Lower lobe of right lung (tissue), 2 donors: ENCODE results near the gene CTU2. TPM values are rescaled to one million over a fixed set of nuclear protein-coding genes. Genes with fewer than 3 reads are reported as not detected.

ENCODE experiments used
- ATAC-seq, 2 donors: fragments of 200-7000 bp; cut with Tn5 transposase; one replicate each; pipeline ENCODE4 v1.9.1; 2020 to 2022; ENCODE audit warnings: mild to moderate bottlenecking in 2 of 2, moderate library complexity in 2 of 2
- DNase-seq: peaks from one replicate; pipeline ENCODE4 v3.0.0-alpha.2; 2020
- H3K27ac ChIP-seq: fragments of 200-600 bp; one replicate; pipeline ENCODE4 v1.8.0; 2022
- H3K27me3 ChIP-seq: fragments of 200-600 bp; one replicate; pipeline ENCODE4 v1.8.0; 2022; ENCODE audit warnings: low read depth
- H3K36me3 ChIP-seq: fragments of 200-600 bp; one replicate; pipeline ENCODE4 v1.8.0; 2022; ENCODE audit warnings: mild to moderate bottlenecking
- H3K4me1 ChIP-seq: fragments of 200-600 bp; one replicate; pipeline ENCODE4 v1.8.0; 2022
- H3K4me3 ChIP-seq: fragments of 200-600 bp; one replicate; pipeline ENCODE4 v1.8.0; 2022; ENCODE audit warnings: mild to moderate bottlenecking
- H3K9me3 ChIP-seq: fragments of 200-600 bp; one replicate; pipeline ENCODE4 v1.8.0; 2022
- intact Hi-C: fragments of 100-400 bp; cut with DNase I; formaldehyde crosslinking; loops from one replicate; pipeline ENCODE4 v1.11.0; 2022
- total RNA-seq: library from RNA; stranded (reverse); fragmentation: NEBNext Ultra II Directional; extraction: Animal tissue kit (Norgen Biotek cat#: 25700); gene quantifications from one replicate; pipeline ENCODE4 v1.2.1, GENCODE V29; 2021
- TF ChIP-seq, protein P1 (sequence below): fragments of 200-600 bp; IDR thresholded peaks from one replicate; pipeline ENCODE4 v1.8.0; 2022; ENCODE audit warnings: antibody characterized with exemption, mild to moderate bottlenecking
- donor health status: DM: no; HTN: yes; CAD: no; lungs with severe emphysema.

Gene CTU2
- total RNA-seq, 1 donor from 2014 or later, result 14.5 TPM

DNA sequence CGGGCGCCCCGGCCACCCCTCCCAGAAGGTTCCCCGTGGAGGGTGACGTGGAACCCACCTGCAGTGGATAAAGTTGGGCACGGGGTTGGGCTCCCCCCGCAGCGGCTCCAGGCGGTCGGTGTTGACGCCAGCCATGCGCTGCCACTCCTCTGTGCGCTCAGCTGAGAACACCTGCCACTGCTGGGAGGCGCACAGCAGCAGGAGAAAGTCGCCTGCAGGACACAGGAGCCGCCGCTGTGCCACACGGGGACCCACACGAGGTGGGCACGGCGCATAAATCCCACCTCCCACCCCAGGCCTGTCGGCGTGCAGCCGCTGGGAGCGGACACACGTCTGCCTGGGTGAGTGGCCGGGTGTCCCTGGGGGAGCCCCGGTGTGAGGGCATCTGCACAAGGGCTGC is 20.7 kb downstream of the CTU2 start:
- Histone ChIP-seq H3K27me3 (no peaks in the 10 kb centered on the region), H3K27ac (no peak overlapping the region), H3K4me3 (no peak overlapping the region), H3K9me3 (no peaks in the 10 kb centered on the region), H3K4me1 (no peaks in the 10 kb centered on the region), H3K36me3 (peaks cover 81% of the 10 kb centered on the region)
- no peak for ATAC-seq
- intact Hi-C loops, result no loop called here
- no peak for DNase-seq
- TF ChIP-seq, protein P1, sequence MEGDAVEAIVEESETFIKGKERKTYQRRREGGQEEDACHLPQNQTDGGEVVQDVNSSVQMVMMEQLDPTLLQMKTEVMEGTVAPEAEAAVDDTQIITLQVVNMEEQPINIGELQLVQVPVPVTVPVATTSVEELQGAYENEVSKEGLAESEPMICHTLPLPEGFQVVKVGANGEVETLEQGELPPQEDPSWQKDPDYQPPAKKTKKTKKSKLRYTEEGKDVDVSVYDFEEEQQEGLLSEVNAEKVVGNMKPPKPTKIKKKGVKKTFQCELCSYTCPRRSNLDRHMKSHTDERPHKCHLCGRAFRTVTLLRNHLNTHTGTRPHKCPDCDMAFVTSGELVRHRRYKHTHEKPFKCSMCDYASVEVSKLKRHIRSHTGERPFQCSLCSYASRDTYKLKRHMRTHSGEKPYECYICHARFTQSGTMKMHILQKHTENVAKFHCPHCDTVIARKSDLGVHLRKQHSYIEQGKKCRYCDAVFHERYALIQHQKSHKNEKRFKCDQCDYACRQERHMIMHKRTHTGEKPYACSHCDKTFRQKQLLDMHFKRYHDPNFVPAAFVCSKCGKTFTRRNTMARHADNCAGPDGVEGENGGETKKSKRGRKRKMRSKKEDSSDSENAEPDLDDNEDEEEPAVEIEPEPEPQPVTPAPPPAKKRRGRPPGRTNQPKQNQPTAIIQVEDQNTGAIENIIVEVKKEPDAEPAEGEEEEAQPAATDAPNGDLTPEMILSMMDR, result no peak

DNA sequence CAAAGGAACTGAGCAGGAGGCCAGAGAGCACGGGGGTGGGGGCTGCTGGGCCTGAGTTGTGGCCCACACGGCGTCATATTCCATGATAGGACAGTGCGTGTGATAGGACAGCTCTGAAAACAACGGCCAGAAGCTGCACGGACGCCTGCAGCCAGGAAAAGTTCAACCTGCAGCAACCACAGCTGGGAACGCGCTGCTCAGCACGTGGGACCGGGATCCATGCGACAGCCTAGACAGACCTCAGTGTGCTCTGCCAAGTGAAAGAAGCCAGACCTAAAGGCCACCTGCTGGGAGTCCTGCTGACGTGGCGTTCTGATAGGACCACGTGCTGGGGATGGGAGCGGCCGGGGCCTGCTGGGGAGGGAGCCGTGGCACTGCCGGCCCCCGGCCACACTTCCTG is 21.6 kb downstream of the CTU2 start:
- TF ChIP-seq, protein P1, result no peak
- no peak for DNase-seq
- Histone ChIP-seq H3K27me3 (no peaks in the 10 kb centered on the region), H3K4me1 (no peaks in the 10 kb centered on the region), H3K4me3 (no peak overlapping the region), H3K27ac (no peak overlapping the region), H3K9me3 (no peaks in the 10 kb centered on the region), H3K36me3 (peaks cover 81% of the 10 kb centered on the region)
- intact Hi-C loops, result no loop called here
- ATAC-seq, result no peak

DNA sequence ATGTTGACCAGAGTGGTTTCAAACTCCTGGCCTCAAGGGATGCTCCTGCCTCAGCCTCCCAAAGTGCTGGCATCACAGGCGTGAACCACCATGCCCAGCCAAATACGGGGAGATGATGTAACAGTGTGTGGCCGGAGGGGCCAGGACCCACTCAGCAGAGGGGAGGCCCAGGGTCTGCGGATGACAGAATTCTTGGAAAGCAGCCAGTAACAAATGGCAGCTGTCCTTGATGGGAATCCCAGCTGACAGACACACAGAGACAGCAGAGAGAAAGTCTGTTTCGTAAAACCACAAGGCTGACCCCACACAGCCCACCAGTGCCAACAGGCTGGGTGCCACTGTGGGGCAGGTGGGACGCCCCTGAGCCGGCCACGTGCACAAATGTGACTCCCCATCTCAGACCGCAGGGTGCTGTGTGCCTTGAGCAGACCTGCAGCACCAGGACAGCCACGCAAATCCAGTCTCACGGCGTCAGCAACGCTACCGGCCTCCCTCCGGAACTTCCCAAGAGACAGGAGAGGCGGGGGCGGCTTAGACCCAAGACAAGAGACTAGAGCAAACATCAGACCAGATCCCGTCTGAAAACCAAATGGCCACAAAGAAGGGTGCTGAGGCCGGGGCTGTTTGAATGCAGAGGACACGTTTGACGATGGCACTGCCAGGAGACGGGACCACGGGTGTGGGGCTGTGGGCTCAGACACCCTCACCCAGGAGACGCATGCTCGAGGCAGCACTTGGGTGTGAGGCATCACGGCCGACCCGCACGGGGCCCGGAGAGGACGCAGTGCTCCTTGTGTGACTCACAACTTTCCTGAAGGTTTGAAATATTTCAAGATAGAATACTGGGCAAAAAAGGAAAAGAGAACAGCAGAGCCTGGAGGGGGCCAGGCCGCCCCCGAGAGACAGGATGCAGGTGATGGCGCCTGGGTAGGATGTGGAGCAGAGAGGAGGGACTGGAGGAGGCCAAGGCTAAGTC is 24.6 kb downstream of the CTU2 start:
- peaks cover 81% of the 10 kb centered on the region for H3K36me3 ChIP-seq
- ATAC-seq, result no peak
- intact Hi-C loops, result no loop called here
- no peaks in the 10 kb centered on the region for H3K9me3 ChIP-seq
- no peak overlapping the region for H3K4me3 ChIP-seq
- TF ChIP-seq, protein P1, result no peak
- no peaks in the 10 kb centered on the region for H3K27me3 ChIP-seq
- no peak for DNase-seq
- H3K4me1 ChIP-seq, result no peaks in the 10 kb centered on the region
- no peak overlapping the region for H3K27ac ChIP-seq

DNA sequence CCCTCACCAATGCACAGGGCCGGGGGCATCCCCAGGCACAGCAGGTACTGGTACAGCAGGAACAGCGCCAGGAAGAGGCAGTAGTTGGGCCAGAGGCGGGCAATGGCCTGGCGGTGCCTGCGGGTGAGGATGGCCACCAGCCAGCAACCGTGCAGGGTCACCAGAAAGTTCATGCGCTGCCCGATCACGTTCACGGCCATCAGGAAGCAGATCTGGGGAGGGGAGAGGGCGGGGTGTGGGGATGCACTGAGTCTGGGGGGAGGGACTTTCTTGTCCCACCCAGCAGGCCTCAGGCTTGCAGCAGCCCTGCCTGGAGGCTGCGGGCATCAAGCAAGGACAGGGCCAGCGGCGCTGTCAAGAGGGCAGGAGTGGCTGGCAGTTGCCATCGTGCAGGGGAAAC is 25.4 kb downstream of the CTU2 start:
- intact Hi-C loops, result no loop called here
- Histone ChIP-seq H3K9me3 (no peaks in the 10 kb centered on the region), H3K36me3 (peaks cover 79% of the 10 kb centered on the region), H3K4me1 (no peaks in the 10 kb centered on the region), H3K27ac (no peak overlapping the region), H3K4me3 (no peak overlapping the region), H3K27me3 (no peaks in the 10 kb centered on the region)
- DNase-seq (no peak), ATAC-seq (no peak)
- TF ChIP-seq, protein P1, result no peak

DNA sequence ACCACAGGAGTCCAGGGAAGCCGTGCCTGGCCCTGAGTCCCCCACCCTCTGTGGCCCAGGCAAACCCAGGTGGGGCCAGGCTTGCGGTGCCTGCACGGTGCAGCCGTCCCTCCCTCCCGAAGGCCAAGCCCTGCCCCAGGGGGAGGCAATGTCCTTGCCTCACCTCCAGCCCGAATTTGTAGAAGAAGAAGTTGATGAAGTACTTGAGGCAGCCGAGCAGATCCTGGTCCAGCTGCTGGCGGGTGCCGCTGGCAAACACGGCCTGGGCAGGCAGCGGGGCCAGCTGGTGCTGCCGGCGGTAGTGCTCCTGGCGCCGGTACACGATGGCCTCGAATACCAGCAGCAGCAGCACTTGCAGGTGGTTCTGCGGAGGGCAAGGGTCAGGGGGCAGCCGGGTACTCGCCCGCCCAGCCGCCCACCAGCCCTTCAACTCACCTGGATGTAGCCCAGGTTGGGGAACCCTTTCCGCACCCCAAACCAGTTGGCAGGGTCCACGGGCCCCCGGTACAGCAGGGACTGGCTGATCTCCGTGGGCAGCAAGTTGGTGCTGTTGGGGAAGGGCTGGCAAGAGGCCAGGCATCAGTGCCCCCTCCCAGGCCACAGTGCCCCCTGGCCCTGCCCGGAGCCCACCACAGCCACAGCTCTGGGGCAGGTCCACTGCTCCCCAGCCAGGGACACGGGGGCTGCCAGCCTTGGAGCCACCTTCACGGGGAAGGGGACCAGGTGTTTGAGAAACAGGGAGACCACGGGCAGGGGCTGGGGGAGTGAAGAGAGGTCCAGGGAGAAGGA is 26.1 kb downstream of the CTU2 start:
- Histone ChIP-seq H3K4me1 (peaks cover under 1% of the 10 kb centered on the region), H3K27ac (no peak overlapping the region), H3K4me3 (no peak overlapping the region), H3K27me3 (no peaks in the 10 kb centered on the region), H3K36me3 (peaks cover 78% of the 10 kb centered on the region), H3K9me3 (no peaks in the 10 kb centered on the region)
- intact Hi-C loops, result no loop called here
- TF ChIP-seq, protein P1, result no peak
- no peak for ATAC-seq
- DNase-seq, result no peak
